Upper lobe of left lung (tissue), 4 donors: Measurements from ENCODE around the gene KHDC4.

Experiments used
- CTCF ChIP-seq, 6 experiments: fragments of 450-650 bp in 4 of 6; fragments of 200-600 bp in 2 of 6; sonication (generic) in 2 of 6; IDR thresholded peaks; one replicate each; pipeline ENCODE4 v1.5.1; 2016 to 2019; ENCODE audit warnings: antibody characterized with exemption in 6 of 6
- EP300 ChIP-seq, 4 donors: sonication (generic); formaldehyde crosslinking; IDR thresholded peaks; one replicate each; pipeline ENCODE4 v1.5.1; 2017; ENCODE audit warnings: antibody characterized with exemption in 4 of 4, control low read depth in 2 of 4
- POLR2A ChIP-seq, 4 donors: fragments of 450-650 bp; IDR thresholded peaks; one replicate each; pipeline ENCODE4 v1.5.1; 2016 to 2017; ENCODE audit warnings: antibody characterized with exemption in 4 of 4, mild to moderate bottlenecking in 2 of 4
- POLR2AphosphoS5 ChIP-seq, 2 donors: sonication (generic); formaldehyde crosslinking; IDR thresholded peaks; one replicate each; pipeline ENCODE4 v1.5.1; 2017; ENCODE audit warnings: antibody characterized with exemption in 2 of 2

DNA sequence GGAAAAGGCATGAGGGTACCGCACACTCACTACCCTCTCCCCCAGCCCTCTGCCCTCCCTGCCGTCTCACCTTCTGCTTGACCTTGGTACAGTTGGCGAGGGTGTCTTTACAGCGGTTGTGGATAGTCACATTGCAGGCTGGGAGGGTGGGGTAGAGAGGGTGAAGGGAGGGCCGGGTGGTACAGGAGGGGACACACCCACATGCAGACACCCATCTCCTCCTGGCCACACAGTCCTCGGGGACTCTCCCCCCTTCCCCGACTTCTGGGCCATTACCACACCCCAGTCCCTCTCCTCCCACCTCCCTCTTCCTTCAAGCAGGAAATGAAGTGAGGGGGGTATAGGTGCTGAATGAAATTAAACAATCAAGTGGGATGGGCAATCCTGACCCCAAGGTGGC, 32.5 kb upstream of the KHDC4 start:
- TF ChIP-seq CTCF (IDR thresholded peaks at IDR 0.05) = no peak
- no peak for TF ChIP-seq POLR2A (IDR thresholded peaks at IDR 0.05)
- no peak for TF ChIP-seq EP300 (IDR thresholded peaks at IDR 0.05)
- no peak for TF ChIP-seq POLR2AphosphoS5 (IDR thresholded peaks at IDR 0.05)
